HG02981 (cell line): Measurements from ENCODE around the gene PIM2.

Experiments
- ATAC-seq: cut with Tn5 transposase; IDR thresholded peaks from one replicate; pipeline ENCODE4 v1.9.1; 2021; ENCODE audit warnings: mild to moderate bottlenecking, moderate library complexity; ENCODE audit not compliant: unreplicated experiment

The PIM2 gene

GRCh38 chrX:48918643-48919340 lies at the start of gene PIM2:
TSS of gene PIM2 (minus strand) at chrX:48919024. CDS start at chrX:48918834, 190 bp downstream.
- ATAC-seq, result peak; percentile 70

- no peak for ATAC-seq
Measured at GRCh38 chrX:48968377-48968776, 49.6 kb upstream of the PIM2 start.

DNA sequence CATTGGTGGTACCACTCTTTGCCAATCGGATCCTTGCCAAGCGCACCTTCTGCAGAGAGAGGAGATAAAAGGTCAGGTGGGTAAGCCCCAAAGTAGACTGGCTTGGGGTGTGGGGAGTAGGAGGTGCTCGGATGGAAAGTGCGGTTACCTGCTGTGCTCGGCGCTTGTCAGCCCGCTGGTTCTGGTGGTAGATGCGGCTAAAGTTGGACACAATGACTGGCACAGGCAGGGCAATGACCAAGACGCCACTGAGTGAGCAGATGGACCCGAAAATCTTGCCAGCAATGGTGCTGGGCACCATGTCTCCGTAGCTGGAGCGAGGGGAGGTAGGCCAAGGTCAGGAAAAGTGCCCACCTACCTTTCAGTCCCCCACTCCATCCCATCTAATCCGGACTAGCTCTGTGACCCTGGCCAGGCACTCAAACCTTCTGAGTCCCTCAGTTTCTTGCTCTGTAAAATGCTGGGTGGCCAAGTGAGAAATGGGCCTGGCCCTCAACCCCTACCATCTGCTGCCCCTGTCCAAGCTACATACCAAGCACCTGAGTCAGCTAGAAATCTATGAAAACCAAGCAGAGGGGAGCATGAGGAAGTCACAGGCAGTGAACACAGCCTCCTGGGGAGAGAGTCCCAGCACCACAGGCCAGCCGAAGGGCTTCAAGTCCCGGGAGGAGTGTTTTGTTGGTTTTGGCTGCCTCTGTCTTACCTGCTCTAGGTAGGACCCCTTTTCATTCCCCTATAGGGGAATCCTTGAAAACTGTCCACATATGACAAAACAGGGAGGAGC lies 48.2 kb upstream of the PIM2 start:
- no peak for ATAC-seq

- ATAC-seq, result no peak
Measured at GRCh38 chrX:48965959-48966358, 47.1 kb upstream of the PIM2 start.

DNA sequence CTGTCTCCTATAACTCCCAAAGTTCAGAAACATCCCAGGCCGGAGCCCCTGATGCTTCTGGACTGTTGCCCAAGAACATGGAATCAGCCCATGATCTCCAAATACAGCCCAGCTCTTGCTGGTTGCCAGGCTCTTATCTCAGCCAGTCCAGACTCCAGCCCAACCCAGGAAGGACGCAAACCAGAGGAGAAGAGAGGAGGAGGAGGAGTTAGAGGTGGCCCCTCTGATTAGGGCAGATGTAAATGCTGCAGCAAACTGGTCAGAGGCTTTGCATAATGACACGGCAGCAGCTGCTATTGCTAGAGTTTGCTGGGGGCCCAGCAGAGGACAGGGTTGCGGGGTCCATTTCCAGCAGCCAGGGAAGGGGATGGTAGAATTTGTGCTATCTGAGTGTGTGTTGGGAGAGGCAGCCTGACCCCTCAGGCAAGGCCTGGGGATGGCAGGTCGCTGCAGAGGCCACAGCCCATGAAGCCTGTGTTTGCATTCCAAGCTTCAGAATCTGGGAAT lies 42.8 kb upstream of the PIM2 start:
- no peak for ATAC-seq

GRCh38 chrX:48960291-48960690 lies 41.5 kb upstream of the PIM2 start:
- ATAC-seq, result no peak

DNA sequence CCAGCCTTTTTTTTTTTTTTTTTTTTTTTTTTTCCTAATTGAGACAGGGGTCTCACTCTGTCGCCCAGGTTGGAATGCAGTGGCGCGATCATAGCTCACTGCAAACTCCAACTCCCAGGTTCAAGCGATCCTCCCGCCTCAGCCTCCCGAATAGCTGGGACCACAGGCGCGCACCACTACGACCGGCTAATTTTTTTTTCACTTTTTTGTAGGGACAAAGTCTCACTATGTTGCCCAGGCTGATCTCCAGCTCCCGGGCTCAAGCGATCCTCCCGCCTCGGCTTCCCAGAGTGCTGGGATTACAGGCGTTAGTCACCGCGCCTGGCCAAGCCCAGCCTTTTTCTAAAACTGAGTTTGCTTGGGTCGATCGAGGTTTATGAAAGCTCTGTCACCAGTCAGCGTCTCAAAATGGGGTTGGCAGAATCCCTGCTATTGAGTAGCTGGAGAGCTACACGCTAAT lies 39.8 kb upstream of the PIM2 start:
- no peak for ATAC-seq

DNA sequence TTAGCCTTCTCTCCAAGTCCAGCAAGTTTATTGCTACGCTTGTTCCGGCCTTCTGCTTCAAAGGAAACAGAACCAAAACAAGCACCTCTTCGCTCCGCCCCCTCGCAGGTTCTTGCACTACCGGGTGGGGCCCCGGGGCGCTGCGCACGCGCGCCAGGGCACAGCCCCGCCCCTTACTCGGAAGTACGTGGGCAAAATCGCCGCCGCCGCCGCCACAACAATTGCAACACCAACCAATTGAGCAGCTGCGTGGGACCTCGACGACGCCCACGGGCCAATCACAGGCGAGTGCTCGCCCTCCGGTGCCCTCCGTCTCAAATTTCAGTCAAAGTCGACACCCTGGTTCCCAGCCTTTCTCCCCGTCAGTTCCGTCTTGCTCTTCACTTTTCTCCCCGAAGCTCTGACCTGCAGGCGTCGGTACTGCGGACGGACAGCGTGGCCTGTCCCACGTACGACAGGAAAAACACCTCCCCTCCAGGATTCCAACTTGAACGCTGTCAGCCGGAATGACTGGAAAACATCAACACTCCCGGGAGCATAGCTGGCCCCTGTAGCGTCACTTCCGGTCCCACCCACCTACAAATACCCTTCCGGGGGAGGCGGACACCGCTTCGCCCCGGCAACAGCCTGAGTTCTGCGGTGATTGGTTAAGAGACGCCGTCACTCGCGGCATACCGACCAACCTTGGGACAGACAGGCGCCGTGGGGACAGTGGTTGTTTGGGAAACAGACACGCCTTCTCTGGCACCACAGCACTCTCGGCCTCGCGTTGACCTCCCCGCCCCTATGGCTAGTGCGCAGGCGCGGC lies 39.2 kb upstream of the PIM2 start:
- ATAC-seq, result peak; percentile 81

DNA sequence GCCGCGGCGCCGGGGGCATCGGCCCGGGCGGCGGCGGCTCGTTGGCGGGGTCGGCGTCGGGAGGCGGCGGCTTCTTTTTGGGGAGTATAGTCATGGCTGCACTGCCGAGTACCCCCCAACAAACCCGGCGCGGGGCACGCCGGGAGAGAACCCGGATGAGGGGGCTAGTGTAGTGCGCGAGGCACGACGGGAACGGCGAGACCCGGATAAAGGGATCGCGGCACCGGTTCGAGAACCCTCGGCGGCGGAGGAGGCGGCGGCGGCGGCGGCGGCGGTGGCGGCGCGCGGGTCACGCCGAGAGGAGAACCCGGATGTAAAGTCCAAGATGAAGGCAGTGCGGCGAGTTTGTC lies 38.6 kb upstream of the PIM2 start, which contains the start of gene OTUD5:
Gene OTUD5, minus strand, starts transcription at position 131 of the 350 bp plus-strand sequence. Its CDS starts 37 bp downstream, at position 94.
- ATAC-seq, result peak; percentile 33

DNA sequence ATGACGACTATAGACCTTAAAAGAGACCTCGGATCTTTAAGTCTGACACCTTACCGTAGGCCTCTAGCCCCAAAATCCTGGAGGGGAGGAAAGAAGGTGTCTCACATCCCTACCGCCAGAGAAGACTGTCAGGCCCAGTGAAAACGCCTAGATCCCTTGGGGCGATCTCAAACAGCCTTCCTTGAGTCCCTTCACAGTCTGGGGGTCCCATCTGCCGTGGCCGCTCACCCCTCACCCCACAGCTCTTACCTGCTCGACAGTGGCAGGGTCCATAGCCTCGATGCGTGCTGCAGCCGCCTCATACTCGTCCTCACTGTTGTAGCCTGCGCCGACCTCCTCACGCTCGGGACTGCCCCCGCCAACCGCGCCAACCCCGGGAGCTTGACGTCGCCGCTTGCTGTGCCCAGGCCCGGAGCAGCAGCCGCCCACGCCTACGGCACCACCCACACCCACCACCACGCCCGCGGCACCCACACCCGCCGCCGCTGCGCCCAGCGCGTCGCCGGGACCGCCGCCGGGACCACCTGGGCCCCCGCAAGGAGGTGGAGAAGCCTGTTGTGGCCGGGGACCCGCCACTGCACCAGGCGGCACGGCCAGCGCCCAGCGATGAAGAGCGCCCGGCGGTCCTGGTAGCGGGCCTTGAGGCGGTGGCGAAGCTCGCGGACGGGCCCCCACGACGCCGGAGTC lies 38.0 kb upstream of the PIM2 start:
- ATAC-seq, result no peak

- ATAC-seq, result no peak
Measured at GRCh38 chrX:48948589-48948988, 29.8 kb upstream of the PIM2 start.

DNA sequence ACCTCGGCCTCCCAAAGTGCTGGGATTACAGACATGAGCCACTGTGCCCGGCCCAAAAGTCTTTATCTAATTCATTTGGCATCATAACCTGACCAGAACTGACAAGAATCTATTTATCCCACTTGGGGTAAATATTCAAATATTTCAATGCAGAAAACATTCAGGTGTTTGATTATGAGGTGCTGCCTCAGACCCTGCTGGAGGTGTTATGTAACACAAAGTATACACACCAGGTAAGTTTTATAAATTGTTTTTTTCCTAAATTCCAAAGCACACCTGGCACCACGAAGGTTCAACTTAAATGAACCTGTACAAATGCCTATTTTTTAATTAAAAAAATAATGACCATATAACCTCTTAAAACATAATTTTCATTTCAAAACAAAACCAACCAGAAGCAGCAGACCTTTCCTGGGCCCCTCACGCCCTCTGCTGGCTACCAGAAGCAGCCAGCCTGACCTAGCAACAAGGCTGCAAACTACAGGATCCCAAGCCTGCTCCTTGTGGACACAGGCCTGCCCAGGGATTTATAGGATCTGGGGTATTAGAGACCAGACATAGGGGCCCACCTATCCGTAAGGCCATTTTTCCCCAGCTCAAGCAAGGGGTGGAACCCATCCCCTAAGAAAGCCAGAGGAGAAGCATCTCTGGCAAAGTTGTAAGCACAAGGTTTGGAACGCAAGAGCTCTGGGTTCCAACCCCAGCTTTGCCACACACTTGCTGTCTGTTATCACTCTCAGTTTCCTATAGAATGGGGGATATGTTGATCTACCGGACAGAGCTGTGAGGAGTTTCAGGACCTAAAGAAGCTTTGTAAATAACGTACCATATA lies 26.9 kb upstream of the PIM2 start:
- ATAC-seq, result no peak

DNA sequence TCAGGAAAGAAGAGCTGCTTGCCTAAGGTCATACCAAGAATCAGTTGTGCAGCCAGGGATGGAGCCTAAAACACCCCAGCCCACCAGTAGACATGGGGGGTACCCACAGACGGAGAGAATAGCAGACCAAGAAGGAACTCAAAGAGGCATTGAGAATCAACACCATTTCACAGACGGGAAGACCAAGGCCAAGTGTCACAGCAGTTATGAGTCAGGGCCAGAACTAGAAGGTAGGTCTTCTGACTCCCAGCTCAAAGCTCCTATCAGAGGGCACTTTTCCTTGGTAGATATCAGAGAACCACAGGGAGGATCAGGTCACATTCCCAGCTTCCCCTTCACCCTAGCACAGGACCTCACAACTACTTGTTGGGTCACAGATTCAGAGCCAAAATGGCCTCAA lies 24.1 kb upstream of the PIM2 start:
- ATAC-seq, result no peak

GRCh38 chrX:48940404-48940955 lies 21.7 kb upstream of the PIM2 start:
- no peak for ATAC-seq

GRCh38 chrX:48939524-48940228 lies 20.9 kb upstream of the PIM2 start:
- no peak for ATAC-seq

DNA sequence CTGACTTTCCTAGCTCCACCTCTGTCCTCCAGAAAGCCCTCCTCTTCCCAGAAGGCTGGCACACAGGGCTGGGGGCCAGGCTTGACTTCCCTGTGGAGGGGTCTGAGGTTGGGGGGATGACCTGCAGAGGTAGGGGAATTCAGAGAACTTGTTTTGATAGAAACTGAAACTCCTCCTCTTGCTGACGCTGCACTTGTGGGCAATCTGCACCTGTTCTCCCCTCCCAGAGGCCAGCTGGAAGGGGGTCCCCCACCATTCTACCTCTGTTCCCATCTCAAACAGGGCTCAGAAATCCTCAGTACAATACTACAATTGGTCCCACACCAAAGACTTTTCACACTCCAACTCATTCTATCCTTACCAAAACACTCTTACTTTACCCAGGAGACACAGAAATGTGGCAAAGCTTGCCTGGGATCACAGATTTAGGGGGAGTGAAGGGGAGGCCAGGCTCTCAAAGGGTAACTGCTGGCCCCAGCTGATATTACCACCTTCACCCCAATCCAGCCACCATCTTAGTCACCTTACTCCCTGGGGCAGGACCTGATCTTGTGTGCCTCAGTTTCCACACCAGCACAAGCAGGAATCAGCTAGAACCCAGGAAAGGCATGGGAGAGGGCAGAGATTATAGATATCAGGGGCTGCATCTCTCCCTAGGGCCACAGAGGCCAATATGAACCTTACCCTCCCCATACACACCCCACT lies 20.0 kb upstream of the PIM2 start:
- peak; percentile 46 for ATAC-seq

- peak; percentile 50 for ATAC-seq
Measured at GRCh38 chrX:48937054-48937907, 18.5 kb upstream of the PIM2 start.
